NCI-H460 (cell line): ENCODE results near the gene PRL. TPM values are rescaled to one million over a fixed set of nuclear protein-coding genes. Genes with fewer than 3 reads are reported as not detected.

ENCODE experiments used
- DNase-seq: peaks from one replicate; pipeline ENCODE4 v3.0.0-alpha.2; 2016; ENCODE audit warnings: low read depth; ENCODE audit errors: extremely low read depth
- total RNA-seq: library from RNA; depleted of rRNA; stranded (reverse); fragments of >200 nt; shearing (Covaris generic); gene quantifications from 2 replicates; pipeline ENCODE4 v1.2.3, GENCODE V29; 2014

PRL gene
- total RNA-seq, 1 experiment from 2014 or later = not detected

DNA sequence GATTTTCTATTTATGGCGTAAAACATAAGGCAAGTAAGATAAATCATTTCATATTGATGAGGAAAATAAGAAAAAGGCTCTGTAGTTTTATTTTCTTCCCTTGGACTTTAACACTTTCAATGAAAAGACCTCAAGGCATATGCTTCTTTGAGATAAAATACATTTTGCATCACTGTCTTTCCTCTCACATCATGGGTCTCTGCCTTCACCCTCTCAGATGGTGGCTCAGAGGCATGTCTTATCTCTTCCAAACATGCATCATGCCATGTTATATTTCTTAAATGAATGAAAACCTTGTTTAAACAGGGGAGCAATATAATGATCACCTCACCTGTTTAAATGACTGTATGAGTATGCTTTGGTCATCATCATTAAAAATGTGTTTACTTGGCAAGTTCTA lies 59.3 kb downstream of the PRL start:
- DNase-seq = no peak
